DMS 273 (cell line): ENCODE measurements around the gene DUOXA2.
A peak's percentile ranks its signal among the peaks of the same experiment; 100 is the strongest.
"Not testable (repeated sequence)": the region's sequence is repeated elsewhere in the genome, so short reads cannot be mapped to it uniquely, and the experiment has no call there.

Source experiments
- DNase-seq: peaks from one replicate; lab custom pipeline; 2025; ENCODE audit not compliant: unreplicated experiment; lab: John Stamatoyannopoulos, UW

DUOXA2 gene

DNA sequence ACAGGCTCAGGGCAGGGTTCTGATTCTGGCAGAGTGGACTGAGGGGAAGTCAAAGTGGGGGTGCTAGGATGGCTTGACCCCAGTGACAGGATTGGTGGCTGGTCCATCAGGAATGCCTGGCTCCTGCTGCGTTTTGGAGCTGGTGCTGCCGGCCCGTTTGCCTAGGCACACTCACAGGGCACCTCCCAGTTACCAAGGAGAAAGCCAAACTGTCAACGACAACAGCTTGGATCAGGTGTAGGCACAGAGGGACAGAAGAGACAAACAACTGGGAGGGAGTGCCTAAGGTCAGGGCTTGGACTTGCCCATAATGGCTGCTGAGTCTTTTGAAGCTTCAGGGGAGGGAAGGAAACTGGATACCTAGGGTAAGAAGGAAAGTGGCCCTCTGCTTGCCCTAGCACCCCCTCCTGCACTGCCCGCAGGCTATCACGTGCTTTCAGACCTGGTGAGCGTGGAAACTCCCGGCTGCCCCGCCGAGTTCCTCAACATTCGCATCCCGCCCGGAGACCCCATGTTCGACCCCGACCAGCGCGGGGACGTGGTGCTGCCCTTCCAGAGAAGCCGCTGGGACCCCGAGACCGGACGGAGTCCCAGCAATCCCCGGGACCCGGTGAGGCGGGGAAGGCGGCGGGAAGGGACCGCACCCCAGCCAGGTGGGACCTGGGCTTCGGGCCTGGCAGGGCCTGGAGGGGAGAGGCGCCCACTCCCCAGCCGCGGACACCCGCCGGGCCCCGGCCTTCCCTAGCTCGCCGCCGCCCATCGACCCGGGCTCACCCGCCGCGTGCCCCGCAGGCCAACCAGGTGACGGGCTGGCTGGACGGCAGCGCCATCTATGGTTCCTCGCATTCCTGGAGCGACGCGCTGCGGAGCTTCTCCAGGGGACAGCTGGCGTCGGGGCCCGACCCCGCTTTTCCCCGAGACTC, 20.8 kb downstream of the DUOXA2 start:
- DNase-seq: peak; percentile 36

DNA sequence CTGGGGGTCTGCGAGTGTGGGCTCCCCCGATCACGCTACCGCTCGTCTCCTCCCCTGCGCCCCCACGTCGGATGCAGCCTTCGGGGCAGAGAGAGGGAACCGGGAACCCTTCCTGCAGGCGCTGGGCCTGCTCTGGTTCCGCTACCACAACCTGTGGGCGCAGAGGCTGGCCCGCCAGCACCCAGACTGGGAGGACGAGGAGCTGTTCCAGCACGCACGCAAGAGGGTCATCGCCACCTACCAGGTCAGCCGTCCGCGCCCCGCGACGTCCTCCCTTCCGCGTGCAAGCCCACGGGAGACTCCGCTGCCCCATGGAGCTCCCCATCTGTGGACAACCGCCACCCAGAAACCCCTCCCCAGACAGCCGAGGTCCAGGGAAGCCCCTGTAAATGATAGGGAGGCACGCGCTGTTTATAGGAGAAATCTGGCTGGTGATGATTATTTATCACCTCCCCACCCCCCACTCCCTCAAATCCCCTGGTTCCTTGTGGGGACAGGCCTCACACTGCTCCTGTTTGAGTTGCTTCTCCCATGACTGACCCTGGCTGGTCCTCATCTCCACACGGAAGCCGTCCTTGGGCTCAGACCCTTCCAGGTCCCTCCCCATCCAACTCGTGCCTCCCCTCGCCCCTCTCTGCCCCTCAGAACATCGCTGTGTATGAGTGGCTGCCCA, 21.7 kb downstream of the DUOXA2 start:
- DNase-seq: not testable (repeated sequence)

DNA sequence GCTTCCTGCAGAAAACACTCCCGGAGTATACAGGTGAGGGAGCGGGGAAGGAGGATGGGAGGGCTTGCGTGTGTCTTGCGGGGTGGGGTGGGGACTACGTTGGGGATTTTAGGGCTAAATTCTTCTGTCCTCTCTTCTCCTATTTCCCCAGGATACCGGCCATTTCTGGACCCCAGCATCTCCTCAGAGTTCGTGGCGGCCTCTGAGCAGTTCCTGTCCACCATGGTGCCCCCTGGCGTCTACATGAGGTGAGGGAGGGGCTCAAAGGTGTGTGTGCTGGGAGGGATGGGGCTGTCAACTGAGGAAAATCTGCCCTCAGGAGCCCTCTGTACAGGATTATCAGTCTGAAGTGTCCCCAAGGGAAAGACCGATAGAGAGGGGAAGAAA, 22.2 kb downstream of the DUOXA2 start:
- no peak for DNase-seq

DNA sequence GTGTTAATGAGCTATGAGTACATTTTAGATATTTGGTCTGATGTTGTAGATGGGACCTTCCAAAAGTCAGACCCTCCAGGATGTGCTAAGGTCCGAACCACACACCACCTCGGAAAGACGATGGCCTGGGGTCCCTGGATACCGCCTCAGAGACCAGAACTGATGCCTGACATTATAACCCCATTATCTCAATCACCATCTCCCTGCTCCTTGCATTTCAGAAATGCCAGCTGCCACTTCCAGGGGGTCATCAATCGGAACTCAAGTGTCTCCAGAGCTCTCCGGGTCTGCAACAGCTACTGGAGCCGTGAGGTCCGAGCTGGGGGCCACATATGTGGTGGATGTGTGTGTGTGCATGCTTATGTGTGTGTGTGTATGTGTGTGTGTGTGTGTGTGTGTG, 23.6 kb downstream of the DUOXA2 start:
- DNase-seq: no peak

DNA sequence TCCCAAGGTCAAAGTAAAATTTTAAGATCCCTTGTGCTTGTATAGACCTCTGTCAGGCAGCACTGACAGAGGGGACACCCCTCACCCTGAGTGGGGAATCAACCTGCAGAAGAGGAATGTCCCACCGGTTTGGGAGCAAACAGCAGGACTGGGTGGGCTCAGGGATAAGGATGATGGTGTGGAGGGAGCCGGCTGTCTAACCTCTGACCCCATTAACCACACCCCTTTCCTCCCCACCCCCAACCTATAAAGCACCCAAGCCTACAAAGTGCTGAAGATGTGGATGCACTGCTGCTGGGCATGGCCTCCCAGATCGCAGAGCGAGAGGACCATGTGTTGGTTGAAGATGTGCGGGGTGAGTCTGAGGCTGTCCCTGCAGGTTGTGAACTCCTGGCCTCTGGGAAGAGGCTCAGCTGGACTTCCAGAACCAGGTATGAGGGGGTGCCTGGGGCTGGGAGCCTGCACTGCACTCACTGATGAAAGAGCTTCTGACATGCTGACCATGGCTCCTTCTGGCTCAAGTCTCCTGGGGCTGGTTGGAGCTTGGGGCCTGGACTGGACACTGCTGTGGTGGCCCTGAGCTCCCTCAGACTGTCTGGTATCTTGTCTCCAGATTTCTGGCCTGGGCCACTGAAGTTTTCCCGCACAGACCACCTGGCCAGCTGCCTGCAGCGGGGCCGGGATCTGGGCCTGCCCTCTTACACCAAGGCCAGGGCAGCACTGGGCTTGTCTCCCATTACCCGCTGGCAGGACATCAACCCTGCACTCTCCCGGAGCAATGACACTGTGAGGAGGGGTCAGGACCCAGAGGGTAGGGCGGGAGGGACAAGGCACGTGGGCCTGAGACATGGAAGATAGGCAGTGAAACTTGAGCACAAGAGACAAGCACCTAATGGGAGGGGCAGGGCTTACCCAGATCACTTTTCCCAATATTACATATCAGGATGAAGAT, 25.0 kb downstream of the DUOXA2 start:
- DNase-seq: no peak

DNA sequence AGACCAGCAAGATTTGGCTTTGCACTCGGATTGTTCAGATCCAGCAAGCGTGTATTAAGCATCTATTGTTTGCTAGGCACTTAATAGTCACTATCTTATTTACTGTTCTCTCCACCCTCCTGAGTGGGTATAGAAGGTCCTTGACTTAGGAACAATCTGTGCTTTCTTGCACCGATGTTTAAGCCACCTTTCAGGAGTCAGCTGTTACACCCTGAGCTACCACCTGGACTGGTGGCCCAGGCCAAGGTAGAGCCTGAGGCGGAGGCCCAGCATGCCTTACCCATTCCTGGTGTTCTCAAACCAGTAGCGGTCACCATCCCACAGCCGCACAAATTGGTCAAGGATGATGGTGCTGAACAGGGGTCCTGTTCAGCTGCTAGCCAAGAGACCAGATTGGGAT, 25.6 kb downstream of the DUOXA2 start:
- DNase-seq: no peak

DNA sequence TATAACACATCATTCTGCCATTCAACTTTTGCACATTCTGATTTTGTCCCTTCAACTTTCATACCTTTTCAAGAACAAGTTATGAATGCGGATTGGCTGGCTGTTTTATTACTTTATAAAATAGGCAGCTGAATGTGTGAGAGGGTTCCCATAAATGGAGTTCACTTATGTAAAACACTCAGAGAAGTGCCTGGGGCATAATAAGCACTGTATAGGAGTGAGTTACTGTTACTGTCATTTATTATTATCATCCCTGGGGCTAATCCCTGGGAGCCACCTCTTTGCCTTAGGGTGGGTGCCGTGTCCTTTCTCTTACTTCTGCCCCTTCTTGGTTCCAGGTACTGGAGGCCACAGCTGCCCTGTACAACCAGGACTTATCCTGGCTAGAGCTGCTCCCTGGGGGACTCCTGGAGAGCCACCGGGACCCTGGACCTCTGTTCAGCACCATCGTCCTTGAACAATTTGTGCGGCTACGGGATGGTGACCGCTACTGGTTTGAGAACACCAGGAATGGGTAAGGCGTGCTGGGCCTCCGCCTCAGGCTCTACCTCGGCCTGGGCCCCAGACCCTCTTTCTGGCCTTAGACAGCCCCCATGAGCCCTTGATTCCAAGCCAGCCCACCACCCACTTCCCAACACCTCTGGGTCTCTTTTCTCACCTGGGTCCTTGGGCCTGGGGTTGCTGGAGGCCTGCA, 26.6 kb downstream of the DUOXA2 start:
- DNase-seq: no peak

DNA sequence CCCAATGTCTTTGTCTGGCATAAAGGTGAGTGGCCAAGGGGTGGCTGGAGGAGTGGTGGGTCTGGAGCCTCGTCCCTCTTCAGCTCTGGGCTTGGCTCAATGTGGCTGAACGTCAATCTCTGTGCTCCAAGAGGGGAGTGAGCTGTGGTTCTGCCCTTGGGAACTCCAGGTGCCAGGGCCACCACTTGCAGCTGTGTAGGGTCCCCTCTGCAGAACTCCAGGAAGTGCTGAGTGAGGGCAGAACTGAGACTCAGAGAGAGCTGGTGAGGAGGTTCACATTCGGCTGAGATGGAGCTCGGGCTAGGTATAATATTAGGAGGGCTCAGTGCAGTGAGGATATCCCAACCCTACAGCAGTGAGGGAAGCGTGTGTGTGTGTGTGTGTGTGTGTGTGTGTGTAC, 27.3 kb downstream of the DUOXA2 start:
- DNase-seq: no peak

DNA sequence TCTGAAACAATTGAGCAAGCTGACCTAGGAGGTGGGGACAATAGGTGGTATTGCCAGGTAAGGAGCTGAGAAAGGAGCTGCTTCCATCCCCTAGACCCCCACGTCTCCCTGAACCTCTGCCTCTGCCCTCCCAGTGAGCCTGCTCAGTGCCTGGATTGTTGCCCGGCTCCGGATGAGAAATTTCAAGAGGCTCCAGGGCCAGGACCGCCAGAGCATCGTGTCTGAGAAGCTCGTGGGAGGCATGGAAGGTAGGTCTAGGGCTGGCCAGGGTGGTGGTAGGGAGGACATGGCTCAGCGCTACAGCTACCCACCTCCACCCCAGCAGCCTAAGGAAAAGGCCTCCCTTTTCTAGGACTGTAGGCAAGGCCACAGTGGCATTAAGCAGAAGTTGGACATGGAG, 28.9 kb downstream of the DUOXA2 start:
- DNase-seq: no peak

DNA sequence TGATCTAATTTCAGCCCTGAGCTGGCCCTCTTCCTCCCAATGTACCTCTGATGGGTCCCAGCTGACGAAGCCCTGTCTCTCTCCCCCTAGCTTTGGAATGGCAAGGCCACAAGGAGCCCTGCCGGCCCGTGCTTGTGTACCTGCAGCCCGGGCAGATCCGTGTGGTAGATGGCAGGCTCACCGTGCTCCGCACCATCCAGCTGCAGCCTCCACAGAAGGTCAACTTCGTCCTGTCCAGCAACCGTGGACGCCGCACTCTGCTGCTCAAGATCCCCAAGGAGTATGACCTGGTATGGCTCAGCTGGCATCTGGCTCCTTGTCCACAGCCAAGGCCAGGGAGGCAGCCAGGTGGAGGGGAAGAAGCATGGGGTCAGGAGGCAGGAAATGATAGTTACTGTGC, 29.8 kb downstream of the DUOXA2 start:
- DNase-seq: no peak

DNA sequence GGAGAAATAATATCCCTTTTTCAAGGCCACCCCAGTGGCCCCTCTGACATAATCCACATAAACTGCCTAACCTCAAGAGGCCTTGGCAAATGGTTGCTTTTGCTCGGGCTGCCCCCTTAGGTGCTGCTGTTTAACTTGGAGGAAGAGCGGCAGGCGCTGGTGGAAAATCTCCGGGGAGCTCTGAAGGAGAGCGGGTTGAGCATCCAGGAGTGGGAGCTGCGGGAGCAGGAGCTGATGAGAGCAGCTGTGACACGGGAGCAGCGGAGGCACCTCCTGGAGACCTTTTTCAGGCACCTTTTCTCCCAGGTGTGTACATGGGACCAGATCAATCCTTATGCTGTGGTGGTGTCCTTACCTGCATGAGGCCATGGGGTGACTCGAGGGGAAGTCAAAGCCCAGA, 30.6 kb downstream of the DUOXA2 start:
- DNase-seq: no peak

DNA sequence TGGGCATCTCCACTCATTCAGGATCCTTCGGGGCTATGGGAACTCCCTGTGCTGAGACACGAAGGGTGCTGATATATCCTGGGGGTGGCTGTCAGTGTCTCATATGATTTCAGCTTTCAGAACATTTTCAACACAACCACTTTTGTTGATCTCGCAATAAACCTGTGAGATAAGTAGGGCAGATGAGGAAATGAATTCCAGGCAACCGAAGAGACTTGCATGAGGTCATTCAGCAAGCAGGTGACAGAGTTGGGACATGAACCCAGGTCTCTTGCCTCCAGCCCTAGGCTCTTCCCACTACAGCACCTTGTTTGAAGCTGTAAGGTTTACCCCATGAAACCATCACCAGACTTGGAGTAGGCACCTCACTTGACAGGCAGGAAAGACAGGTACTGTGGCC, 32.3 kb downstream of the DUOXA2 start:
- no peak for DNase-seq

DNA sequence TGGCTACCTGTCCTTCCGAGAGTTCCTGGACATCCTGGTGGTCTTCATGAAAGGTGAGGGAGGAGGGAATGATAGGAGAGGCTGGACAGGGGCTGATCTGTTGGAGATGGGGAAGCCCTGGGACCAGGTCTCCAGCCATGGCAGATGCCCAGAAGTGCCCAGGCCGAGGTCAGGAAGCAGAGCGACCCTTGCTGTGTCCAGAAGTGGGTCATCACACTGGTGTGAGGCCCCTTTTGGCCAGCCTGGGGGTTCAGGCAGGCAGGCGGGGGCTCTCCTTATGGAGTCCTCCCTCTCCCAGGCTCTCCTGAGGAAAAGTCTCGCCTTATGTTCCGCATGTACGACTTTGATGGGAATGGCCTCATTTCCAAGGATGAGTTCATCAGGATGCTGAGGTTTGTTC, 33.5 kb downstream of the DUOXA2 start:
- no peak for DNase-seq

DNA sequence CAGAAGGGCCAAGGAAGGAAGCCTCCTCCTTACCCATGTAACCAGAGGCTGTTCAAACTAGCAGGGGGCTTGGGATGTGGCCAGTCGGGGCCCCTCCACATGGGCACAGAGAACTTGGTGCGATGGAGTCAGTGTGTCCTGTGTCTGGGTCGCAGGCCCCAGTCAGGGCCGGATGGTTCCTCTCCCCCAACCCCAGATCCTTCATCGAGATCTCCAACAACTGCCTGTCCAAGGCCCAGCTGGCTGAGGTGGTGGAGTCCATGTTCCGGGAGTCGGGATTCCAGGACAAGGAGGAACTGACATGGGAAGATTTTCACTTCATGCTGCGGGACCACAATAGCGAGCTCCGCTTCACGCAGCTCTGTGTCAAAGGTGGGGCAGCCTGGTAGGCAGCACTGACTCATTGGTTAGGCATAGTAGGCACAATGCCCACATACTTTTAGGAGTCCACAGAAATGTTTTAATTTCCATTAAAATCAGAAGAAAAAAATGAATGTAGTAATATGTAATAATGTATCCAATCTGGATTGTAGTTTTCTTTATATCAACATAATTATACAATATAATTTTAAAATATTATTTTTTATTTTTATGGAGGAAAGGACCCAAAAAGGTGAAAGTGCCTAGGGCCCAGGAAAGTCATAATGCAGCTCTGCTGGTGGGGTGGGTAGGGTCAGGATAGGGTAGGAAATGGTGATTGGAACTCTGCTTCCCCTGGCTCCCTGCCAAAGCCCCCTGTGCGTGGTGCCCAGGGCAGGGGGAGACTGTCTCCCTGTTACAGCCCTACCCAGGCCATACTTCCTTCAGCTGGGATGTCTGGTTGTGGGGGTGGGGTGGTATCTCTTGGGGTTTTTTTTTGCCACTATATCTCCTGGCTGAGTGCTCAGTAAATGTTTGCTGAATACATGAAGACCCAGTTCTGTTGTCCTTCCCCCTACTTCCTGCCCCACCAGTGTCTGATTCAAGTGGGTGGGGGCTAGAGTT, 34.2 kb downstream of the DUOXA2 start:
- DNase-seq: no peak

DNA sequence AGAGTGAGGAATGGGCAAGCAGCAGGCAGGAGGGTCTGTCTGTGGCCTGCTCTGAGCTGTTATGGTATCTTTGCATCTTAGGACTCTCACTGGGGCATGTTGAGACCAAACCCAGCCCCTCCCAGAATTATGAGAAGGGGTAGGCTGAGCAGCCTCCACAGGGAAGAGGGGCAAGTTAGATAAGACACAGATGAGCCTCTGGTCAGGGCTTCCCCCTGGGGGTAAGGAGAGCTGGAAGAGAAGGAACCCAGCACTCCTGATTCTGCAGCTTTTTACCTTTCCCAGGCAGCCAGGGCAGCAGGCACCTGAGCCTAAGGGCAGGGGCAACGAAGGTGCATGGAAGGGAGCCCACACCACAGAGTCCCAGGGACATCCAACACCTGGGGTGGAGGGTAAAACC, 34.9 kb downstream of the DUOXA2 start:
- DNase-seq: no peak

DNA sequence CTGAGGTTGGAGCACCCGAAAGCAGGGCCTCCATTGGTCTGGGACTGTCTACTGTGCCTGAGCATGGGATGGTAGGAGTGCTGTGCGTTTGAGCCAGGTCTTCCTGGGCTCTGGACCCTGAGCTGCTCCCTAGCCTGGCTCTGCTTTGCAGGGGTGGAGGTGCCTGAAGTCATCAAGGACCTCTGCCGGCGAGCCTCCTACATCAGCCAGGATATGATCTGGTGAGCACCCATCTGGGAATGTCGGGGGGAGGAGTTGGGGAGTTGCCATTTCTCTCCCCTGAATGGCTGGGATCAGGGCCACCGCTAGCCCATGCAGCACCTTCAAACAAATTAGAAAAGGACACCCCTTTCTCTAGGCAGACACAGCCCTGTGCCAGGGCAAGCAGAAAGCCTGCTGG, 36.4 kb downstream of the DUOXA2 start:
- no peak for DNase-seq

DNA sequence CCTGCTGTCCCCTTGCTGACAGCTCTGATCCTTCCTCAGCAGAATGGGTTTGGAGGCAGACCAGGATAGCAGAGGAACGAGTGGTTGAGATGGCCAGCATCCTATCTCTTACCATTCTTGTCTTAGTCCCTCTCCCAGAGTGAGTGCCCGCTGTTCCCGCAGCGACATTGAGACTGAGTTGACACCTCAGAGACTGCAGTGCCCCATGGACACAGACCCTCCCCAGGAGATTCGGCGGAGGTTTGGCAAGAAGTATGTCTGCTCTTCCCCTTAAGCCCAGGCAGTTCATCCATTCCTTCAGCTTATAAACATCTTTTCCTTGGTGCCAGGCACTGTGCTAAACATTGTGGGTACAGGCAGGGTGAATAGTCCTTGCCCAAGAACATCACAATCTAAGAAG, 36.9 kb downstream of the DUOXA2 start:
- DNase-seq: no peak

DNA sequence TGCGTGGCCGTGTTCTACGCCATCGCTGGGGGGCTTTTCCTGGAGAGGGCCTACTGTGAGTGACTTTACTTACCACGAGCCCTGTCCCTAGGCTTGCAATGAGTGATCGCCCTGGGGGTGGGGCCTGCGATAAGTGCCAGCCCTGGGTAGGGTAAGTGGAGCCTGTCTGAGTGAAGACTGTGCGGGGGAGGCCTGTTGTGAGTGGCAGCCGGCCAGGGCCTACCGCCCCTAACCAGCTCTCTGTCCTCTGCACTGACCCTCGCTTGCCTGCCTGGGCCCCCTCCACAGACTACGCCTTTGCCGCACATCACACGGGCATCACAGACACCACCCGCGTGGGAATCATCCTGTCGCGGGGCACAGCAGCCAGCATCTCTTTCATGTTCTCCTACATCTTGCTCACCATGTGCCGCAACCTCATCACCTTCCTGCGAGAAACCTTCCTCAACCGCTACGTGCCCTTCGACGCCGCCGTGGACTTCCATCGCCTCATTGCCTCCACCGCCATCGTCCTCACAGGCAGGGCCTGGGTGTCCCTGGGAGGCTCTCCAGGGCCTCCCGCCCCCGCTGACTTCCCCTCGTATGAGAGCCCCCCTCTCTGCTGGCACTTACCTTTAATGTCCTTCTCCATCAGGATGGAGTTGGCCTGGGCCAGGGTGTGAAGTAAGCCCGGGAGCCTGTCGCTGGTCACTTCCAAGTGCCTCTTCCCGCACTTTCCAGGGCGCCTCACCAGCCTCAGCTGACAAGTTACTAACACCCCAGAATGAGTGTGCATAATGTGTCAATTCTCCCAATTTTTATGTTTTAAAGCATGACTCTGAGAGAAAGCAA, 38.1 kb downstream of the DUOXA2 start:
- DNase-seq: no peak

DNA sequence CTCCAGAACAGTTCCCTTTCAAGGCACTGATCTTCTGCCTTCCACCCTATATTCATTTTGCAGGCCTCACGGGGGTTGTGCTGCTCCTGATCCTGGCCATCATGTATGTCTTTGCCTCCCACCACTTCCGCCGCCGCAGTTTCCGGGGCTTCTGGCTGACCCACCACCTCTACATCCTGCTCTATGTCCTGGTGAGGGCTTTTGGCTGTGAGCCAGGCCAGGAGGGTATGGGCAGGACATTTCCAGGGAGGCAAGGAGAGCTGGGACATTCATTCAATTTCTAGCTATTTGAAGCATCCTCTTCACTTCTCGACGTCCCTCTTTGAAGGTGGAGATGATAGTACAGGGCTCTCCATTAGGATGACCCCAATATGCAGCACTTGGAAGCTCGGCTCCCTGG, 41.6 kb downstream of the DUOXA2 start:
- no peak for DNase-seq
